Kidney (tissue), 14 donors: ENCODE results near the gene EIF1AY. TPM values are rescaled to one million over a fixed set of nuclear protein-coding genes. Genes with fewer than 3 reads are reported as not detected.

Experiments used
- DNase-seq, 5 donors: peaks; one replicate each; pipeline ENCODE4 v3.0.0-alpha.2; 2013 to 2020
- FAIRE-seq: peaks from 2 replicates; lab custom pipeline; 2012; peaks lifted over from hg19 to GRCh38; lab: Jason Lieb, UNC
- H3K27ac ChIP-seq, 2 donors: one replicate each; pipeline ENCODE4 v1.7.0; 2013; ENCODE audit warnings: low read depth in 2 of 2, low read length in 2 of 2, inconsistent platforms in 1 of 2
- H3K27me3 ChIP-seq: one replicate; pipeline ENCODE4 v1.7.1; 2013; ENCODE audit warnings: low read length, inconsistent platforms; ENCODE audit not compliant: control insufficient read depth, insufficient read depth
- H3K36me3 ChIP-seq, 3 donors: one replicate each; pipeline versions ENCODE4 v1.7.0 to v1.7.1; 2013; ENCODE audit warnings: low read length in 3 of 3, control low read depth in 1 of 3, inconsistent platforms in 1 of 3; ENCODE audit not compliant: insufficient read depth in 3 of 3, control insufficient read depth in 2 of 3
- H3K4me1 ChIP-seq, 3 donors: one replicate each; pipeline versions ENCODE4 v1.7.0 to v1.7.1; 2013; ENCODE audit warnings: low read length in 3 of 3, inconsistent platforms in 1 of 3, low read depth in 1 of 3; ENCODE audit not compliant: control insufficient read depth in 2 of 3, insufficient read depth in 2 of 3
- H3K4me3 ChIP-seq, 3 donors: one replicate each; pipeline versions ENCODE4 v1.7.0 to v1.8.1; 2013; ENCODE audit warnings: low read length in 3 of 3, control low read depth in 1 of 3, inconsistent platforms in 1 of 3
- H3K9ac ChIP-seq, 3 donors: one replicate each; pipeline versions ENCODE4 v1.7.0 to v1.7.1; 2013; ENCODE audit warnings: low read length in 3 of 3, control low read depth in 1 of 3, inconsistent platforms in 1 of 3
- H3K9me3 ChIP-seq, 3 donors: one replicate each; pipeline versions ENCODE4 v1.7.0 to v1.7.1; 2013; ENCODE audit warnings: low read length in 3 of 3, control low read depth in 1 of 3, inconsistent platforms in 1 of 3; ENCODE audit not compliant: control insufficient read depth in 2 of 3, insufficient read depth in 1 of 3
- intact Hi-C: fragments of 100-400 bp; cut with DNase I; formaldehyde crosslinking; loops from one replicate; pipeline ENCODE4 v1.11.1; 2022
- polyA plus RNA-seq: library from polyadenylated mRNA; stranded (reverse); fragments of 350-450 nt; fragmentation: Illumina TruSeq; extraction: RNeasy Lipid Tissue Mini Kit (QIAGEN cat#74804); gene quantifications from one replicate; pipeline ENCODE4 v1.2.3, GENCODE V29; 2014; ENCODE audit warnings: low read depth, low replicate concordance; ENCODE audit not compliant: insufficient read depth
- total RNA-seq: library from RNA; stranded (reverse); fragmentation: NEBNext Ultra II Directional; extraction: Animal tissue kit (Norgen Biotek cat#: 25700); gene quantifications from one replicate; pipeline ENCODE4 v1.2.1, GENCODE V29; 2021
- TF ChIP-seq, protein P1 (sequence below): IDR thresholded peaks from 3 replicates; pipeline ENCODE4 v1.5.1; 2012; ENCODE audit warnings: mild to moderate bottlenecking, moderate library complexity, borderline replicate concordance; ENCODE audit not compliant: insufficient read depth; ENCODE audit errors: extremely low read depth
- donor health status: control.
- donor health status: control.
- donor health status: control.
- donor health status: control.
- donor health status: control.
- donor health status: DM: yes; HTN: yes; CAD: no.
- donor health status: Normal renal cell carcinoma (clear cell type).

EIF1AY gene
- total and polyA plus RNA-seq, 2 donors from 2014 or later, result 71.3 TPM; not detected in 1

DNA sequence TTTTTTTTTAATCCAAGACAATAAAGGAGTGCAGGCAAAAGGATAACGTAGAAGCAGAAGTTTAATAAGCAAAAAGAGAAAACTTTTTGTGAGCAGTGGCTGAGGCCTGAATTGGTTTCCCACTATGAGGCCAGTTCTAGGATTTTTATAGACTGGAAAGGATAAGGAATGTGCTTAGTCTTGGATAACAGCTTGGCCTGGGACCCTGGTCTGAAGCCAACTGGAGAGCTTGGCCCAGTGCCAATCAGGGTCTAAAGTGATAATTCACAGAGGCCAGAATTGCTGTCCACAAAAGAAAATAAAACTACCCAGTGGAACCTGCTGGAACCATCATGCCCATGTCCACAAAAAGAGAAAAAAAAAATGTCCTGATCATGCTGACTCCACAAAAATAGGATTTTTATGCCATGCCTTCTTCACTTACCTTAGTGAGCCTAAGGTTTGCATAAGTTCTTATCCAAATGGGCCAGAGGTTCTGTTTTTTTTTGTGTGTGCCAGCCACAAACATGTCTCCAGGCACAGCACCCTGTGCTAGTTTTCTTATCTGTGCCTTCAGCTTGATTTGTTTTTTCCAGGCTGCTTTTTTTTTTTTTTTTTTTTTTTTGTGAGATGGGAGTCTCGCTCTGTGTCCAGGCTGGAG lies 15.6 kb upstream of the EIF1AY start:
- intact Hi-C loops, result no loop called here
- H3K36me3 ChIP-seq, result no peaks in the 10 kb centered on the region
- no peak overlapping the region for H3K9ac ChIP-seq
- H3K4me3 ChIP-seq, result no peak overlapping the region
- FAIRE-seq (no peak), DNase-seq (peak in 1 of 5 donors; percentile 69)
- no peak overlapping the region for H3K27ac ChIP-seq
- no peaks in the 10 kb centered on the region for H3K9me3 ChIP-seq
- H3K4me1 ChIP-seq, result peaks cover 0 to 5% (median 0%) of the 10 kb centered on the region in 3 donors
- TF ChIP-seq, protein P1, sequence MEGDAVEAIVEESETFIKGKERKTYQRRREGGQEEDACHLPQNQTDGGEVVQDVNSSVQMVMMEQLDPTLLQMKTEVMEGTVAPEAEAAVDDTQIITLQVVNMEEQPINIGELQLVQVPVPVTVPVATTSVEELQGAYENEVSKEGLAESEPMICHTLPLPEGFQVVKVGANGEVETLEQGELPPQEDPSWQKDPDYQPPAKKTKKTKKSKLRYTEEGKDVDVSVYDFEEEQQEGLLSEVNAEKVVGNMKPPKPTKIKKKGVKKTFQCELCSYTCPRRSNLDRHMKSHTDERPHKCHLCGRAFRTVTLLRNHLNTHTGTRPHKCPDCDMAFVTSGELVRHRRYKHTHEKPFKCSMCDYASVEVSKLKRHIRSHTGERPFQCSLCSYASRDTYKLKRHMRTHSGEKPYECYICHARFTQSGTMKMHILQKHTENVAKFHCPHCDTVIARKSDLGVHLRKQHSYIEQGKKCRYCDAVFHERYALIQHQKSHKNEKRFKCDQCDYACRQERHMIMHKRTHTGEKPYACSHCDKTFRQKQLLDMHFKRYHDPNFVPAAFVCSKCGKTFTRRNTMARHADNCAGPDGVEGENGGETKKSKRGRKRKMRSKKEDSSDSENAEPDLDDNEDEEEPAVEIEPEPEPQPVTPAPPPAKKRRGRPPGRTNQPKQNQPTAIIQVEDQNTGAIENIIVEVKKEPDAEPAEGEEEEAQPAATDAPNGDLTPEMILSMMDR, result no peak
- H3K27me3 ChIP-seq, result no peaks in the 10 kb centered on the region

- no peaks in the 10 kb centered on the region for H3K4me1 ChIP-seq
- no peak overlapping the region for H3K4me3 ChIP-seq
- TF ChIP-seq, protein P1, result no peak
- intact Hi-C loops, result no loop called here
- H3K36me3 ChIP-seq, result no peaks in the 10 kb centered on the region
- no peak for FAIRE-seq
- no peaks in the 10 kb centered on the region for H3K9me3 ChIP-seq
- DNase-seq, result no peak
- no peak overlapping the region for H3K9ac ChIP-seq
- no peaks in the 10 kb centered on the region for H3K27me3 ChIP-seq
- no peak overlapping the region for H3K27ac ChIP-seq
Observed at GRCh38 chrY:20571306-20571705, 4.3 kb upstream of the EIF1AY start.

- intact Hi-C loops, result no loop called here
- TF ChIP-seq, protein P1, result no peak
- Histone ChIP-seq H3K36me3 (no peaks in the 10 kb centered on the region), H3K9ac (peak overlapping the region in 1 of 3 donors; percentile 96), H3K27me3 (no peaks in the 10 kb centered on the region), H3K4me1 (no peaks in the 10 kb centered on the region), H3K4me3 (peak overlapping the region in 2 of 3 donors; percentile 92 to 94), H3K9me3 (no peaks in the 10 kb centered on the region), H3K27ac (peak overlapping the region; percentile 87)
- no peak for FAIRE-seq
- DNase-seq, result peak in 1 of 5 donors; percentile 31
Observed at GRCh38 chrY:20576506-20576905, 930 bp downstream of the EIF1AY start.
